Astrocyte (in vitro differentiated cells and primary cell): ENCODE measurements around the gene PADI2. TPM values are rescaled to one million over a fixed set of nuclear protein-coding genes. Genes with fewer than 3 reads are reported as not detected.

Source experiments
- DNase-seq: peaks from one replicate; pipeline ENCODE4 v3.0.0-alpha.2; 2010; ENCODE audit warnings: low read depth
- FAIRE-seq: peaks from 2 replicates; lab custom pipeline; 2011; peaks lifted over from hg19 to GRCh38; lab: Jason Lieb, UNC
- H2AFZ ChIP-seq: 2 replicates; pipeline ENCODE4 v1.6.0; 2012; ENCODE audit warnings: low read depth, low read length, inconsistent platforms
- H3K27ac ChIP-seq: 2 replicates; pipeline ENCODE4 v1.5.1; 2011; ENCODE audit warnings: low read depth, low read length, inconsistent platforms
- H3K27me3 ChIP-seq: 2 replicates; pipeline ENCODE4 v1.6.0; 2011; ENCODE audit warnings: low read length, inconsistent platforms; ENCODE audit not compliant: insufficient read depth
- H3K36me3 ChIP-seq: 2 replicates; pipeline ENCODE4 v1.5.1; 2011; ENCODE audit warnings: low read length, inconsistent platforms; ENCODE audit not compliant: insufficient read depth
- H3K4me1 ChIP-seq: 2 replicates; pipeline ENCODE4 v1.5.1; 2011; ENCODE audit warnings: low read length, inconsistent platforms; ENCODE audit not compliant: insufficient read depth
- H3K4me2 ChIP-seq: 2 replicates; pipeline ENCODE4 v1.6.0; 2012; ENCODE audit warnings: low read length, inconsistent platforms
- H3K4me3 ChIP-seq: 2 replicates; pipeline ENCODE4 v1.5.1; 2011; ENCODE audit warnings: low read depth, mild to moderate bottlenecking, low read length, inconsistent platforms; ENCODE audit not compliant: insufficient read depth
- H3K79me2 ChIP-seq: 2 replicates; pipeline ENCODE4 v1.6.0; 2012; ENCODE audit warnings: mild to moderate bottlenecking, low read length, inconsistent platforms; ENCODE audit not compliant: insufficient read depth
- H3K9ac ChIP-seq: 2 replicates; pipeline ENCODE4 v1.6.0; 2012; ENCODE audit warnings: mild to moderate bottlenecking, low read length, inconsistent platforms
- H3K9me3 ChIP-seq: 2 replicates; pipeline ENCODE4 v1.5.1; 2012; ENCODE audit warnings: low read depth, mild to moderate bottlenecking, low read length, inconsistent platforms; ENCODE audit not compliant: insufficient read depth
- H4K20me1 ChIP-seq: 2 replicates; pipeline ENCODE4 v1.6.0; 2012; ENCODE audit warnings: low read length, inconsistent platforms; ENCODE audit not compliant: insufficient read depth
- H3K27ac Mint-ChIP-seq: one replicate; pipeline ENCODE4 v1.8.0; 2021; ENCODE audit warnings: mild to moderate bottlenecking, mixed read lengths; ENCODE audit not compliant: unreplicated experiment
- H3K27me3 Mint-ChIP-seq: one replicate; pipeline ENCODE4 v1.8.0; 2021; ENCODE audit warnings: low read depth, mixed read lengths; ENCODE audit not compliant: unreplicated experiment
- H3K36me3 Mint-ChIP-seq: one replicate; pipeline ENCODE4 v1.8.0; 2021; ENCODE audit warnings: low read depth, mixed read lengths; ENCODE audit not compliant: unreplicated experiment
- H3K4me1 Mint-ChIP-seq: one replicate; pipeline ENCODE4 v1.8.0; 2021; ENCODE audit warnings: low read depth, mixed read lengths; ENCODE audit not compliant: unreplicated experiment
- H3K4me3 Mint-ChIP-seq: one replicate; pipeline ENCODE4 v1.8.0; 2021; ENCODE audit warnings: mild to moderate bottlenecking, moderate library complexity, mixed read lengths; ENCODE audit not compliant: unreplicated experiment
- H3K9me3 Mint-ChIP-seq: one replicate; pipeline ENCODE4 v1.8.0; 2021; ENCODE audit warnings: mild to moderate bottlenecking, mixed read lengths; ENCODE audit not compliant: unreplicated experiment
- CTCF ChIP-seq: IDR thresholded peaks from 2 replicates; pipeline ENCODE4 v1.5.1; 2011; ENCODE audit warnings: low read depth, mild to moderate bottlenecking, inconsistent platforms, low read length, moderate library complexity; ENCODE audit not compliant: insufficient read depth
- EZH2 ChIP-seq: IDR thresholded peaks from 2 replicates; pipeline ENCODE4 v1.6.1; 2012; ENCODE audit warnings: mild to moderate bottlenecking, low read length, inconsistent platforms; ENCODE audit not compliant: insufficient read depth
- total RNA-seq: library from RNA; stranded (reverse); gene quantifications from 2 replicates; pipeline ENCODE4 v1.2.1, GENCODE V29; 2021

The PADI2 gene
- total RNA-seq, 1 donor from 2014 or later, result 0.48 TPM

- Histone ChIP-seq H3K4me3 (no peak overlapping the region), H3K36me3 (no peaks in the 10 kb centered on the region), H3K9ac (no peak overlapping the region), H4K20me1 (no peaks in the 10 kb centered on the region), H3K27me3 (no peaks in the 10 kb centered on the region), H2AFZ (no peak overlapping the region), H3K27ac (no peak overlapping the region), H3K4me1 (no peaks in the 10 kb centered on the region), H3K4me2 (no peak overlapping the region), H3K9me3 (no peaks in the 10 kb centered on the region), H3K79me2 (no peaks in the 10 kb centered on the region)
- Mint-ChIP-seq H3K4me1 (no peaks in the 10 kb centered on the region), H3K27ac (no peak overlapping the region), H3K27me3 (peaks cover 20% of the 10 kb centered on the region), H3K9me3 (no peaks in the 10 kb centered on the region), H3K4me3 (no peak overlapping the region), H3K36me3 (no peaks in the 10 kb centered on the region)
- DNase-seq, result no peak
- TF ChIP-seq CTCF (no peak), EZH2 (no peak)
- FAIRE-seq, result no peak
Observed at GRCh38 chr1:17081439-17081838, 37.8 kb downstream of the PADI2 start.

GRCh38 chr1:17080880-17081279, 38.4 kb downstream of the PADI2 start:
- H3K27ac ChIP-seq, result no peak overlapping the region
- H3K4me3 ChIP-seq, result no peak overlapping the region
- Mint-ChIP-seq H3K36me3 (no peaks in the 10 kb centered on the region), H3K27me3 (peaks cover 20% of the 10 kb centered on the region), H3K27ac (no peak overlapping the region), H3K4me3 (no peak overlapping the region), H3K9me3 (no peaks in the 10 kb centered on the region), H3K4me1 (no peaks in the 10 kb centered on the region)
- TF ChIP-seq EZH2, result no peak
- no peak for TF ChIP-seq CTCF
- no peak overlapping the region for H3K9ac ChIP-seq
- H3K4me1 ChIP-seq, result no peaks in the 10 kb centered on the region
- H3K27me3 ChIP-seq, result no peaks in the 10 kb centered on the region
- no peaks in the 10 kb centered on the region for H4K20me1 ChIP-seq
- no peak for DNase-seq
- no peak for FAIRE-seq
- no peaks in the 10 kb centered on the region for H3K36me3 ChIP-seq
- no peak overlapping the region for H2AFZ ChIP-seq
- H3K79me2 ChIP-seq, result no peaks in the 10 kb centered on the region
- H3K4me2 ChIP-seq, result no peak overlapping the region
- H3K9me3 ChIP-seq, result no peaks in the 10 kb centered on the region

GRCh38 chr1:17080085-17080759, 39.0 kb downstream of the PADI2 start:
- no peak overlapping the region for H3K9ac ChIP-seq
- H3K4me2 ChIP-seq, result no peak overlapping the region
- no peaks in the 10 kb centered on the region for H3K36me3 ChIP-seq
- no peaks in the 10 kb centered on the region for H3K79me2 ChIP-seq
- FAIRE-seq (no peak), DNase-seq (no peak)
- no peaks in the 10 kb centered on the region for H4K20me1 ChIP-seq
- Mint-ChIP-seq H3K4me1 (no peaks in the 10 kb centered on the region), H3K4me3 (no peak overlapping the region), H3K9me3 (no peaks in the 10 kb centered on the region), H3K27ac (no peak overlapping the region), H3K36me3 (no peaks in the 10 kb centered on the region), H3K27me3 (peaks cover 20% of the 10 kb centered on the region)
- H3K4me1 ChIP-seq, result no peaks in the 10 kb centered on the region
- H3K4me3 ChIP-seq, result no peak overlapping the region
- no peak overlapping the region for H3K27ac ChIP-seq
- H3K27me3 ChIP-seq, result no peaks in the 10 kb centered on the region
- H2AFZ ChIP-seq, result no peak overlapping the region
- H3K9me3 ChIP-seq, result no peaks in the 10 kb centered on the region
- no peak for TF ChIP-seq CTCF
- no peak for TF ChIP-seq EZH2
